ENCODE data around the gene MMP7.

The MMP7 gene

GRCh38 chr11:102530558-102530957, at the start of gene MMP7:
Gene MMP7 (minus strand): TSS chr11:102530747. CDS start chr11:102530700, 47 bp downstream.
- Histone ChIP-seq H3K36me3 (ENCODE audit: control insufficient read depth, insufficient read depth, low read length) (no peaks in the 10 kb centered on the region), H3K4me3 (replicated peaks; ENCODE audit: low read depth, low read length) (no peak within 1 kb of the TSS), H3K27me3 (replicated peaks; ENCODE audit: control insufficient read depth, insufficient read depth, low read length) (no peaks in the 10 kb centered on the region)
- no peak for TF ChIP-seq CTCF (IDR thresholded peaks at IDR 0.05; ENCODE audit: insufficient read depth, low read length, poor library complexity, severe bottlenecking)
- DNase-seq (ENCODE audit: extremely low read depth, insufficient read length) = no peak

GRCh38 chr11:102577723-102578122, 47.2 kb upstream of the MMP7 start:
- Histone ChIP-seq H3K36me3 (ENCODE audit: control insufficient read depth, insufficient read depth, low read length) (no peaks in the 10 kb centered on the region), H3K4me3 (replicated peaks; ENCODE audit: low read depth, low read length) (no peak overlapping the region), H3K27me3 (replicated peaks; ENCODE audit: control insufficient read depth, insufficient read depth, low read length) (no peaks in the 10 kb centered on the region)
- DNase-seq (ENCODE audit: extremely low read depth, insufficient read length) = no peak
- TF ChIP-seq CTCF (IDR thresholded peaks at IDR 0.05; ENCODE audit: insufficient read depth, low read length, poor library complexity, severe bottlenecking) = no peak

- TF ChIP-seq CTCF (IDR thresholded peaks at IDR 0.05; ENCODE audit: insufficient read depth, low read length, poor library complexity, severe bottlenecking) = no peak
- Histone ChIP-seq H3K36me3 (ENCODE audit: control insufficient read depth, insufficient read depth, low read length) (no peaks in the 10 kb centered on the region), H3K4me3 (replicated peaks; ENCODE audit: low read depth, low read length) (no peak overlapping the region), H3K27me3 (replicated peaks; ENCODE audit: control insufficient read depth, insufficient read depth, low read length) (no peaks in the 10 kb centered on the region)
- peak; percentile 51 for DNase-seq (ENCODE audit: extremely low read depth, insufficient read length)
Observed at GRCh38 chr11:102577182-102577581, 46.6 kb upstream of the MMP7 start.

GRCh38 chr11:102576350-102576749, 45.8 kb upstream of the MMP7 start:
- H3K4me3 ChIP-seq (replicated peaks; ENCODE audit: low read depth, low read length) = no peak overlapping the region

GRCh38 chr11:102575012-102575411, 44.5 kb upstream of the MMP7 start:
- no peaks in the 10 kb centered on the region for H3K27me3 ChIP-seq (replicated peaks; ENCODE audit: control insufficient read depth, insufficient read depth, low read length)
- no peak for TF ChIP-seq CTCF (IDR thresholded peaks at IDR 0.05; ENCODE audit: insufficient read depth, low read length, poor library complexity, severe bottlenecking)
- no peak overlapping the region for H3K4me3 ChIP-seq (replicated peaks; ENCODE audit: low read depth, low read length)
- no peak for DNase-seq (ENCODE audit: extremely low read depth, insufficient read length)
- no peaks in the 10 kb centered on the region for H3K36me3 ChIP-seq (ENCODE audit: control insufficient read depth, insufficient read depth, low read length)

More at GRCh38 chr11:102576350-102576749, 45.8 kb upstream of the MMP7 start:
- Histone ChIP-seq H3K27me3 (replicated peaks; ENCODE audit: control insufficient read depth, insufficient read depth, low read length) (no peaks in the 10 kb centered on the region), H3K36me3 (ENCODE audit: control insufficient read depth, insufficient read depth, low read length) (no peaks in the 10 kb centered on the region)
- TF ChIP-seq CTCF (IDR thresholded peaks at IDR 0.05; ENCODE audit: insufficient read depth, low read length, poor library complexity, severe bottlenecking) = no peak
- DNase-seq (ENCODE audit: extremely low read depth, insufficient read length) = no peak

GRCh38 chr11:102573851-102574250, 43.3 kb upstream of the MMP7 start:
- no peak for DNase-seq (ENCODE audit: extremely low read depth, insufficient read length)
- TF ChIP-seq CTCF (IDR thresholded peaks at IDR 0.05; ENCODE audit: insufficient read depth, low read length, poor library complexity, severe bottlenecking) = no peak

More at GRCh38 chr11:102573851-102574250, 43.3 kb upstream of the MMP7 start:
- Histone ChIP-seq H3K36me3 (ENCODE audit: control insufficient read depth, insufficient read depth, low read length) (no peaks in the 10 kb centered on the region), H3K27me3 (replicated peaks; ENCODE audit: control insufficient read depth, insufficient read depth, low read length) (no peaks in the 10 kb centered on the region), H3K4me3 (replicated peaks; ENCODE audit: low read depth, low read length) (no peak overlapping the region)

All from GM06990 (cell line).